KMS-11 (cell line): Measurements from ENCODE around the gene ADCY4.
A peak's percentile ranks its signal among the peaks of the same experiment; 100 is the strongest.
"Not testable (repeated sequence)": the region's sequence is repeated elsewhere in the genome, so short reads cannot be mapped to it uniquely, and the experiment has no call there.

Source experiments
- H2AFZ ChIP-seq: fragments of 200-600 bp; sonication (generic); 2 replicates; pipeline ENCODE4 v1.6.1; 2016; ENCODE audit warnings: antibody characterized with exemption, mixed run types, low read depth
- H3K27ac ChIP-seq: fragments of 200-600 bp; sonication (generic); 2 replicates; pipeline ENCODE4 v1.6.1; 2016; ENCODE audit warnings: mild to moderate bottlenecking, mixed run types
- H3K27me3 ChIP-seq: fragments of 200-600 bp; sonication (generic); 2 replicates; pipeline ENCODE4 v1.6.1; 2017; ENCODE audit warnings: mild to moderate bottlenecking, low read depth, mixed run types, moderate library complexity; ENCODE audit not compliant: insufficient read depth
- H3K36me3 ChIP-seq: fragments of 200-600 bp; sonication (generic); 2 replicates; pipeline ENCODE4 v1.6.1; 2017; ENCODE audit warnings: mild to moderate bottlenecking, mixed run types; ENCODE audit not compliant: insufficient read depth
- H3K4me1 ChIP-seq: fragments of 200-600 bp; sonication (generic); 2 replicates; pipeline ENCODE4 v1.6.1; 2016; ENCODE audit warnings: mild to moderate bottlenecking, low read depth, mixed run types; ENCODE audit not compliant: poor library complexity, severe bottlenecking
- H3K4me2 ChIP-seq: fragments of 200-600 bp; sonication (generic); 2 replicates; pipeline ENCODE4 v1.7.0; 2016; ENCODE audit warnings: mild to moderate bottlenecking, mixed run types
- H3K4me3 ChIP-seq: fragments of 200-600 bp; sonication (generic); IDR thresholded peaks from 2 replicates; pipeline ENCODE4 v1.6.1; 2017; ENCODE audit warnings: low read depth, low read length, mixed read lengths; ENCODE audit not compliant: insufficient read depth
- H3K79me2 ChIP-seq: fragments of 200-600 bp; sonication (generic); 2 replicates; pipeline ENCODE4 v1.6.1; 2016; ENCODE audit warnings: low read depth, mixed run types; ENCODE audit not compliant: insufficient read depth
- H3K9ac ChIP-seq: fragments of 200-600 bp; sonication (generic); 2 replicates; pipeline ENCODE4 v1.6.1; 2016; ENCODE audit warnings: mild to moderate bottlenecking, mixed run types
- H4K20me1 ChIP-seq: fragments of 200-600 bp; sonication (generic); 2 replicates; pipeline ENCODE4 v1.6.1; 2016; ENCODE audit warnings: mild to moderate bottlenecking, mixed run types; ENCODE audit not compliant: insufficient read depth
- CTCF ChIP-seq: fragments of 200-600 bp; sonication (generic); conservative IDR thresholded peaks from 2 replicates; pipeline ENCODE4 v1.6.1; 2017; ENCODE audit warnings: low read depth, mild to moderate bottlenecking, antibody characterized with exemption, low read length, moderate library complexity, mixed read lengths

Gene ADCY4

GRCh38 chr14:24329073-24329663, 5.7 kb downstream of the ADCY4 start:
- Histone ChIP-seq H3K4me3 (no peak overlapping the region), H2AFZ (no peak overlapping the region), H3K4me1 (peaks cover 12% of the 10 kb centered on the region), H3K36me3 (no peaks in the 10 kb centered on the region), H4K20me1 (no peaks in the 10 kb centered on the region), H3K79me2 (no peaks in the 10 kb centered on the region), H3K27ac (no peak overlapping the region), H3K4me2 (no peak overlapping the region), H3K9ac (no peak overlapping the region), H3K27me3 (peaks cover 11% of the 10 kb centered on the region; the same call in 1 of the 2 replicates)
- no peak for TF ChIP-seq CTCF

- TF ChIP-seq CTCF = 0 out of 2 replicates have a peak, but pooled peaks have one; percentile 33
- not testable (repeated sequence) for H3K9ac ChIP-seq, H3K27ac ChIP-seq
Observed at GRCh38 chr14:24327914-24328313, 7.0 kb downstream of the ADCY4 start.

GRCh38 chr14:24327303-24327702, 7.6 kb downstream of the ADCY4 start:
- H3K79me2 ChIP-seq = no peaks in the 10 kb centered on the region

More at GRCh38 chr14:24327914-24328313, 7.0 kb downstream of the ADCY4 start:
- not testable (repeated sequence) for H3K4me2 ChIP-seq, H3K79me2 ChIP-seq, H3K36me3 ChIP-seq, H2AFZ ChIP-seq, H3K4me1 ChIP-seq, H4K20me1 ChIP-seq, H3K4me3 ChIP-seq, H3K27me3 ChIP-seq

GRCh38 chr14:24325963-24326362, 8.9 kb downstream of the ADCY4 start:
- Histone ChIP-seq H3K4me3 (no peak overlapping the region), H3K4me1 (peaks cover 10% of the 10 kb centered on the region), H2AFZ (no peak overlapping the region), H3K4me2 (no peak overlapping the region), H3K27me3 (no peaks in the 10 kb centered on the region), H3K27ac (no peak overlapping the region), H3K9ac (no peak overlapping the region), H3K79me2 (no peaks in the 10 kb centered on the region), H4K20me1 (no peaks in the 10 kb centered on the region), H3K36me3 (no peaks in the 10 kb centered on the region)
- TF ChIP-seq CTCF = no peak

More at GRCh38 chr14:24327303-24327702, 7.6 kb downstream of the ADCY4 start:
- no peak for TF ChIP-seq CTCF
- H3K9ac ChIP-seq = no peak overlapping the region
- H2AFZ ChIP-seq = no peak overlapping the region
- no peak overlapping the region for H3K27ac ChIP-seq
- H4K20me1 ChIP-seq = no peaks in the 10 kb centered on the region
- H3K27me3 ChIP-seq = no peaks in the 10 kb centered on the region
- H3K4me2 ChIP-seq = no peak overlapping the region
- H3K4me1 ChIP-seq = peaks cover under 1% of the 10 kb centered on the region
- no peak overlapping the region for H3K4me3 ChIP-seq
- H3K36me3 ChIP-seq = no peaks in the 10 kb centered on the region
